ENCODE data around the gene CASQ1.

CASQ1 gene

GRCh38 chr1:160193091-160193819 is 2.9 kb downstream of the CASQ1 start:
- no peak for TF ChIP-seq Cebpa-rat (IDR thresholded peaks at IDR 0.05)
- no peak overlapping the region for H3K4me3 ChIP-seq
- peak overlapping the region in 2 of 11 experiments; percentile 17 to 30; a peak in 2 of 22 replicates for H3K9ac ChIP-seq
- H4K20me1 ChIP-seq = no peaks in the 10 kb centered on the region
- peak overlapping the region in 8 of 11 experiments; percentile 12 to 47 (median 24); a peak in 6 of 22 replicates for H3K4me2 ChIP-seq
- peak overlapping the region in 1 of 11 experiments; percentile 42; a peak in 2 of 22 replicates for H3K27ac ChIP-seq
- no peaks in the 10 kb centered on the region for H3K27me3 ChIP-seq
- H3K36me3 ChIP-seq = no peaks in the 10 kb centered on the region
- peaks cover 0 to 12% (median 5%) of the 10 kb centered on the region in 10 experiments; a peak in 10 of 20 replicates for H3K4me1 ChIP-seq
- H3K9me3 ChIP-seq (replicated peaks in 1 of 11) = no peaks in the 10 kb centered on the region

GRCh38 chr1:160193832-160194736 is 3.7 kb downstream of the CASQ1 start:
- Histone ChIP-seq H3K4me2 (no peak overlapping the region), H3K4me1 (peaks cover 0 to 12% (median 5%) of the 10 kb centered on the region in 10 experiments; a peak in 10 of 20 replicates), H3K4me3 (no peak overlapping the region), H3K9ac (peak overlapping the region in 1 of 11 experiments; percentile 30; a peak in 1 of 22 replicates), H3K9me3 (replicated peaks in 1 of 11) (no peaks in the 10 kb centered on the region), H3K27ac (no peak overlapping the region), H4K20me1 (no peaks in the 10 kb centered on the region), H3K36me3 (no peaks in the 10 kb centered on the region), H3K27me3 (no peaks in the 10 kb centered on the region)
- TF ChIP-seq Cebpa-rat (IDR thresholded peaks at IDR 0.05) = no peak

GRCh38 chr1:160194737-160195059 is 4.3 kb downstream of the CASQ1 start:
- Histone ChIP-seq H4K20me1 (no peaks in the 10 kb centered on the region), H3K4me1 (peaks cover 0 to 12% (median 5%) of the 10 kb centered on the region in 10 experiments; a peak in 10 of 20 replicates), H3K4me2 (no peak overlapping the region), H3K9ac (no peak overlapping the region), H3K27ac (no peak overlapping the region), H3K4me3 (no peak overlapping the region), H3K36me3 (no peaks in the 10 kb centered on the region), H3K27me3 (no peaks in the 10 kb centered on the region), H3K9me3 (replicated peaks in 1 of 11) (no peaks in the 10 kb centered on the region)
- no peak for TF ChIP-seq Cebpa-rat (IDR thresholded peaks at IDR 0.05)

- TF ChIP-seq Cebpa-rat (IDR thresholded peaks at IDR 0.05) = no peak
- H3K27ac ChIP-seq = no peak overlapping the region
- no peak overlapping the region for H3K9ac ChIP-seq
- no peaks in the 10 kb centered on the region for H4K20me1 ChIP-seq
- no peak overlapping the region for H3K4me3 ChIP-seq
- H3K4me2 ChIP-seq = no peak overlapping the region
- H3K9me3 ChIP-seq (replicated peaks in 1 of 11) = no peaks in the 10 kb centered on the region
- peaks cover 0 to 12% (median 6%) of the 10 kb centered on the region in 10 experiments; a peak in 10 of 20 replicates for H3K4me1 ChIP-seq
- no peaks in the 10 kb centered on the region for H3K36me3 ChIP-seq
- no peaks in the 10 kb centered on the region for H3K27me3 ChIP-seq
Measured at GRCh38 chr1:160196143-160196542, 5.8 kb downstream of the CASQ1 start.

GRCh38 chr1:160197231-160197630 is 6.9 kb downstream of the CASQ1 start:
- Histone ChIP-seq H3K9ac (no peak overlapping the region), H3K36me3 (no peaks in the 10 kb centered on the region), H3K4me2 (no peak overlapping the region), H3K9me3 (replicated peaks in 1 of 11) (no peaks in the 10 kb centered on the region), H3K4me3 (no peak overlapping the region), H3K27ac (no peak overlapping the region), H4K20me1 (no peaks in the 10 kb centered on the region), H3K4me1 (peaks cover 0 to 12% (median 6%) of the 10 kb centered on the region in 10 experiments; a peak in 10 of 20 replicates), H3K27me3 (no peaks in the 10 kb centered on the region)
- TF ChIP-seq Cebpa-rat (IDR thresholded peaks at IDR 0.05) = no peak

GRCh38 chr1:160200786-160201185 is 10.4 kb downstream of the CASQ1 start:
- no peaks in the 10 kb centered on the region for H3K27me3 ChIP-seq
- H3K36me3 ChIP-seq = no peaks in the 10 kb centered on the region
- H3K9me3 ChIP-seq (replicated peaks in 1 of 11) = no peaks in the 10 kb centered on the region
- peaks cover 0 to 4% (median 0%) of the 10 kb centered on the region in 11 experiments; a peak in 2 of 22 replicates for H4K20me1 ChIP-seq
- no peak overlapping the region for H3K4me3 ChIP-seq
- peaks cover 17 to 28% (median 18%) of the 10 kb centered on the region in 10 experiments for H3K4me1 ChIP-seq
- no peak for TF ChIP-seq Cebpa-rat (IDR thresholded peaks at IDR 0.05)
- H3K9ac ChIP-seq = no peak overlapping the region
- H3K4me2 ChIP-seq = peak overlapping the region in 2 of 11 experiments; percentile 9 to 46; a peak in 3 of 22 replicates
- no peak overlapping the region for H3K27ac ChIP-seq

GRCh38 chr1:160204526-160205241 is 14.3 kb downstream of the CASQ1 start:
- no peaks in the 10 kb centered on the region for H3K27me3 ChIP-seq
- H3K4me3 ChIP-seq = peak overlapping the region; percentile 23 to 98 (median 82); a peak in 17 of 20 replicates
- peak overlapping the region; percentile 81 to 98 (median 91) for H3K4me2 ChIP-seq
- no peak for TF ChIP-seq Cebpa-rat (IDR thresholded peaks at IDR 0.05)
- peak overlapping the region; percentile 60 to 98 (median 81); a peak in 21 of 22 replicates for H3K27ac ChIP-seq
- no peaks in the 10 kb centered on the region for H3K9me3 ChIP-seq (replicated peaks in 1 of 11)
- peaks cover under 1 to 27% (median 24%) of the 10 kb centered on the region in 11 experiments; a peak in 21 of 22 replicates for H3K36me3 ChIP-seq
- H3K9ac ChIP-seq = peak overlapping the region; percentile 39 to 99 (median 70); a peak in 21 of 22 replicates
- peaks cover 44 to 66% (median 57%) of the 10 kb centered on the region in 10 experiments for H3K4me1 ChIP-seq
- peaks cover 19 to 43% (median 37%) of the 10 kb centered on the region in 11 experiments for H4K20me1 ChIP-seq

GRCh38 chr1:160205242-160206035 is 15.1 kb downstream of the CASQ1 start, which contains the start of gene PEA15:
Gene PEA15, plus strand, starts transcription at chr1:160205384. Its CDS starts 6,161 bp downstream, at chr1:160211545.
- H3K9me3 ChIP-seq (replicated peaks in 1 of 11) = no peaks in the 10 kb centered on the region
- H3K9ac ChIP-seq = peak within 1 kb of the TSS; percentile 92 to 99 (median 96)
- H3K4me1 ChIP-seq = peaks cover 52 to 73% (median 65%) of the 10 kb centered on the region in 10 experiments
- TF ChIP-seq Cebpa-rat (IDR thresholded peaks at IDR 0.05) = no peak
- peak within 1 kb of the TSS; percentile 74 to 99 (median 95) for H3K4me3 ChIP-seq
- peak within 1 kb of the TSS; percentile 84 to 98 (median 92) for H3K27ac ChIP-seq
- H4K20me1 ChIP-seq = peaks cover 23 to 50% (median 45%) of the 10 kb centered on the region in 11 experiments
- H3K4me2 ChIP-seq = peak within 1 kb of the TSS; percentile 91 to 99 (median 96)
- peaks cover 7 to 34% (median 31%) of the 10 kb centered on the region in 11 experiments; a peak in 21 of 22 replicates for H3K36me3 ChIP-seq
- no peaks in the 10 kb centered on the region for H3K27me3 ChIP-seq
